CD4-positive, alpha-beta T cell treated with Interferon gamma for 1 hour (primary cell): Measurements from ENCODE around the gene FRMD3.

Source experiments
- DNase-seq: peaks from one replicate; pipeline ENCODE4 v3.0.0-alpha.2; 2020

FRMD3 gene

GRCh38 chr9:83218411-83219090 is 319.6 kb downstream of the FRMD3 start:
- DNase-seq: no peak

DNA sequence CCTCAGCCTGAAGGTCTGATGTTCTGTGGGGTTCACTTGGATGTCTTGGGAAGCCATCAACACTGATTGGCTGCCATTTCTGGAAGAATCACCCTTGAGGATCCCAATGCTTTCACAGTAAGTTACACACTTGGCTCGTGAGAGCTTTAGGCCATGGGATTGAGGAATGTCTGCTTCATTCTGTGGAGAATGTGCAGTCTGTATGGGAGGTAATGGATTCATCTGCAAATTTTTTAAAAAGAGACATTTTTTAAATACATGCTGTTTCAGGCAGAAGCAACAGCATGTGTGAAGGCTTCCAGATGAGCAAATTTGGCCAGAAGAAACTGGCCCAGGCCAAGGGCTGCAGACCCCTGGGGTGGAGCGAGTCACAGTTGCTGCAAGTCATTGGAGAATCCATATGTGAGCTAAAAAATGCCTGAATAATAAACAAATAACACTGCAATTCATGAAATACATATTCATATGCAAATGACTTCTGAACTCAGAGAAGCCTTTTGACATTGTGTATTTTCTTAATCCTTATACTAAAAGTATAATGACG is 328.9 kb downstream of the FRMD3 start:
- DNase-seq: no peak

- no peak for DNase-seq
Measured at GRCh38 chr9:83208065-83208850, 329.9 kb downstream of the FRMD3 start.

GRCh38 chr9:83204047-83204446 is 334.2 kb downstream of the FRMD3 start:
- DNase-seq: no peak

DNA sequence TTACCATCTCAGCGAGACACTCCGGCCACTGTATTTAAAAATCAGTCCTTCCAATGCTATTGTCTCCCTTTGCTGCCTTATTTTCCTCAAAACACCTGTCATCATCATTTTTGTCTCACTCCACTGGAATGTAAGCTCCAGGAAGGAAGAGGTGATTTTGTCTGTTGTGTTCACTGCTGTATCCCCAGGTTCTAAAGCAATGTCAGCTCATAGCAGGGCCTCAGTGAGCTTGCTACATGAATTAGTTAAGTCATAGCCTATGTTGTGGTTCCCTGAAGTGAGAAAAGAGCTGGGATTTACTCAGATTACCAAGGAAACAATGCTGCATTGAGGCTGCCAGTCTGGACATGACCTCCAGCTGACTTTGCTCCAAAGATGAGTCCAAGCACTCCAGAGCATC is 337.7 kb downstream of the FRMD3 start:
- DNase-seq: no peak

- DNase-seq: no peak
Measured at GRCh38 chr9:83199832-83200231, 338.4 kb downstream of the FRMD3 start.

- DNase-seq: no peak
Measured at GRCh38 chr9:83199240-83199639, 339.0 kb downstream of the FRMD3 start.

DNA sequence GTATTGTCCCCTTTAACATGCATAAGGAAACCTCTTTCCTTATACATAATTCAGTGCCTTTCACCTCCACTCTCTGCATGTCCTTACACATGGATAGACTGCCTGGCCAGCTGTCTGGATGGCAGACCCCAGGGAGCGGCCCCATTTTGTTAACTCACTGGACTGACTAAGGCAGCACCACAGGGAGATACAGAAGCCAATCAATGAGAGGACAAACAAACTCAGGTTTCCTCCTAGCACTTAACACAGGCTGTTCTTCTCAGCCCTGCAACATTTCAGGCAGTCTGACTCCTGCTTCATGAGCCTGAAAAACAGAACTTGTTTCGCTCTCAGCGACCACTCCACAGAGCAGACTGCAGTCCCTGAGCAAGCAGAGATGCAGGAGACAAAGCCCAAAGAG is 339.8 kb downstream of the FRMD3 start:
- DNase-seq: no peak

- no peak for DNase-seq
Measured at GRCh38 chr9:83197591-83197990, 340.6 kb downstream of the FRMD3 start.

DNA sequence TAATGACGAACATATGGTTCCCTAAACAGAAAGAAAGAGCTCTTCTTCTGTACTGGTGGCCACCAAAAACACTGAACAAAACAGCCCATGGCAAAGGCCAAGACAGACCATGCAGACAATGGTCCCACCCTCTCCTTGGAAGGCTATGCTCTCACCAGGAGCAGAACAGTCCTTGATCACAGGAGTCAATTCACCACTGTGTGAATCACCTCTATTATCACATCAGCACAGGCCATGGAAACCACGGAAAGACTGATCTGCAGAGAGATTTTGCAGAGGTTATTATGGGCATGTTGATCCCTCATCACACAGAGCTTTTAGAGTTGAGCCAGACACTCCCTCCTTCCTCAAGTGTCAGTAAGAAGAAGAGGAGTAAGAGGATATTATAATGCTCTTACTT is 341.3 kb downstream of the FRMD3 start:
- DNase-seq: no peak
